GM21529 (cell line): Measurements from ENCODE around the gene RTF2.
"Not testable (repeated sequence)": the region's sequence is repeated elsewhere in the genome, so short reads cannot be mapped to it uniquely, and the experiment has no call there.

Experiments used
- ATAC-seq: cut with Tn5 transposase; IDR thresholded peaks from one replicate; pipeline ENCODE4 v1.9.1; 2021; ENCODE audit not compliant: unreplicated experiment

The RTF2 gene

DNA sequence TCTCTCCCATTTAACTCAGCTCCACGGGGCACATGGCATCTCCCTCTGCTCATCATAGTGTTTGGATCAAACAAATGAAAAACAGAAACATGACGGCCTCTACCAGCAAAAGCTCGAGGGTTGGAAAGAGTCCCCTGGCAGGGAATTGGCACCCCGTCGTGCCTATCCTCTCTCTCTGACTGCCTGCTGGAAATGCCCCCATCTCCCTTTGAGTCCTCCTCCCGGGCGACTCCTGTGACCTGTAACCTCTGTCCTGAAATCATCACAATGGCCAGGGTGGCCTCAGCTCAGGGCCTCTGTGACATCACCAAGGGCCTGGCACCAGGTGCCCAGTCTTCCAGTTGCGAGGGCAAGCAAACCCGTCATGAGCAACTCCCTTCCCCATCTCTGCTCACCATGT lies 64.5 kb downstream of the RTF2 start, which contains the start of gene FAM209B:
TSS of gene FAM209B (plus strand) at position 301 of the 400 bp plus-strand sequence. CDS start at position 397, 96 bp downstream.
- not testable (repeated sequence) for ATAC-seq

DNA sequence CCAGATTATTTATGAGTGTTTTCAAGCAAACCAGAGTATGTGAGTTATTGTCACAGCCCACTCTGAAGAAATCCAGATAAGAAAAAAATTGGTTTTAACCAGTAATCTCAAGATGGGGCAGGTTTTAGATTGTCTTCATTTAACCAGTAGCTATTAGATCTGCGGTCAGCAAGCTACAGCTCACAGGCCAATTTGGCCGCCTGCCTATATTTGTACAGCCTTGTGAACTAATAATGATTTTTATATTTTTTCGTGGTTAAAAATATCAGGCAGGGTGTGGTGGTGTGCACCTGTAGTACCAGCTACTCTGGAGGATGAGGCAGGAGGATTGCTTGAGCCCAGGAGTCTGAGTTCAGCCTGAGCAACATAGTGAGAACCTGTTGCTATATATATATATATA lies 69.6 kb downstream of the RTF2 start:
- no peak for ATAC-seq

DNA sequence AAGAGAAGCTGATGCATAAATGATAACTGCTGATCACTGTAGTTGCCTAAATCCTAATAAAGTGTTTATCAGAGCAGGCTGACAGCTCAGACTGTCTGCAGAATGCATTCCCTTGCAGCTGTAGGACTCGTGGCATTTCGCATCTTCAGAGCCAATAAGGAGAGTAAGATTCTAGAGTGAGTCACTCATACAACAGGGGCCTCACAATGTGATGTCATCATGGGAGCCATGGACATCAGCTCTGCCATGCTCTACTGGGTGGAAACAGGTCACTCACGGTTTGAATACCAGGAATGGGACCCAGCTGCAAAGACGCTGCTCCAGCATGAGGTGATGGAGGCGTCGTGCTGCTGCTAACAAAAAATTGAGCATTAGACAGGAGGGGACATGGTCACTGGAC lies 72.0 kb downstream of the RTF2 start:
- no peak for ATAC-seq

DNA sequence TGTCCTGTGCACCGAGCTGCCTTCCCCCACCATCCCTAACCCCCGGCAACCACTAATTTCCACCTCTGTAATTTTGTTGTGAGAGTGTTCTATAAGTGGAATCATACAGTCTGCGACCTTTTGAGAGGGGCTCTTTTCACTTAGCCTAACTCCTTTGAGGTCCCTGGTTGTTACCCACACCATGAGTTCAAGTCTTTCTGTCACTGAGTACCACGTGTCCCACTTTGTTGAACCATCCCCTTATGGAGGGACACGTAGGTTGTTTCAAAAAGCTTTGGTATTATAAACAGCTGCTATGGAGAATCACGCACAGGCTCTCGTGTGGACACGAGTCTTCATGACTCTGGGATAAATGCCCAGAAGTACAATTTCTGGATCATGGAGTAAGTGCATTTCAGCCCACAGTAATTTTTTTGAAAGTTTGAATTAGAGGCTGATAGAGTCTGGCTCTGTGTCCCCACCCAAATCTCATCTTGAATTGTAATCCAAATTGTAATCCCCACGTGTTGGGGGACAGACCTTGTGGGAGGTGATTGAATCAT lies 74.1 kb downstream of the RTF2 start:
- no peak for ATAC-seq

DNA sequence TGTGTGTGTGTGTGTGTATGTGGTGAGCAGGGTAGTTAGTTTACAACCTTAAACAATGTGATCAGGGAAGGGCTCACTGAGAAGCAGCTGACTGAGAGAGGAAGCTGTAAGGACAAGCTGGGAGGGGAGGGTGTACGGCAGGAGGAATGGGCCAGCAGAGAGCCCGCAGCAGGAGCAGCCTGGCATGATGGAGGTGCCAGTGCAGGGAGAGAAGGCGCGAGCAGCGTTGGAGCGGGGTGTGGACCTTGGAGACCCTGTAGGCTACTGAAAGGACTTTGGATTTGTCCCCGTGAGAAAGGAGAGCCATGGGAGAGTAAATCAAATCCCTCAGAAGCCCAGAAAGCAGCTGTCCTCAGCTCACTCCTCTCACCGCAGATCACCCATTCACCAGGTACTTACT lies 83.1 kb downstream of the RTF2 start:
- ATAC-seq: no peak

DNA sequence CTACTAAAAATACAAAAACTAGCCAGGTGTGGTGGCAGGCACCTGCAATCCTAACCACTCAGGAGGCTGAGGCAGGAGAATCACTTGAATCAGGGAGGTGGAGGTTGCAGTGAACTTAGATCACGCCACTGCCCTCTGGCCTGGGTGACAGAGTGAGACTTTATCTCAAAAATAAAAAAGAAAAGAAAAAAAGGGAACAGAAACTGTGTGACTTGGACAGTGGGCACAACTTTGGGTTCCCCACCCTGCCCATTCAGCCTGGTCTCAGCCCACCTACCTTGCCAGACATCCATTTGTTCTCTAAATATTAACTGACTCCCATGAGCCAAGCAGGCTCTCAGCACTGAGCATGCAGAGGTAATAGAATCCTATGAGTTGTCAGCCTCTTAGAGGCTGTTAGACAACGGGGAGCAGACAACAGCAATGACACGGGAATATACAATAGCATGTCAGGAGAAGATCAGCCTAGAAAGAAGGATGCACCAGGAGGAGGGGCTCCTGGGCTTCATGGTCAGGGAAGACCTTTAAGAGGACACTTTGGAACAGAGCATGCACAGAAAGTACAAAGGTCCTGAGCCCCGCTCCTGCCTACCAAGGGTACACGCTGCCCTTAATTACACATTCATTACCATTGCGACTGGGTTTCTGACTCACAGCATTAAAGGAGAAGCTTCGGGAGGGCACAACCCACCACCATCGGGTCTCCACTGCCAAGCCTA lies 84.6 kb downstream of the RTF2 start:
- no peak for ATAC-seq

DNA sequence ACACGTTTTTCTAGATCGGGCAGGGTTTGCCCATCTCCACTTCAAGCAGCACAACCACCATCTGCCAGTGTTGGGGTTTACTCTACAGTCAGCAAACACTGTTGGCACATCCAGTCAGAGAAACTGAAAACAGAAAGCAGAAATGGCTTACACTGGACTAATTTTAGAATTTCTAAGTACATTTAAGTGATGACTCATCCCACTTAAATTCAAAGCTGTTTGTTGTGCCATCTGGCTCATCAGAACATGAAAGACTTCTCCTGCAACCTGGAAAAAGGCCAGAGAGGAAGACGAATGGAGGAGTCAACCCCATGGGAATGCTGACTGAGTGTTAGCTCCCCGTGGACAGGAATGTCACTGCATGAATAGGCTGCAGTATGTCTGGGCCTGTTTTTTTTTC lies 86.4 kb downstream of the RTF2 start:
- ATAC-seq: peak; percentile 91

DNA sequence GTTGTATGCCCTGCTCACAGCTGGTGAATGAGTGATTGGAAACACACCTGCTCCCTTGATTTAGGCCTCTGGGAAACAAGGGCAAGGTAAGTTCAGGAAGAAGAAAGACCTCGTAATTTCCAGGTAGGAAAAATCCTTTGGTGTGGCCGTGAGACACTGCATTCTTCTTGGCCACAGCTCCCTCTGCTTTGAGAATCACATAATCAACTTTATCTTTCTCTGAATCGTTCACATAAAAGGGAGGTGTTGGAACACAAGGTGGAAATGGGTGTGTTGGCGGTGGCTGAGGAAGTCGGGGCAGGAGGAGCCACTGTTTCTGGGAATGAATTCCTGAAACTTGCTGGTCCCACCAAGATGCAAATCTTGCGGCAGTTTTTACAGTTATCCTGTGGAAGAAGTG lies 90.5 kb downstream of the RTF2 start:
- ATAC-seq: no peak

DNA sequence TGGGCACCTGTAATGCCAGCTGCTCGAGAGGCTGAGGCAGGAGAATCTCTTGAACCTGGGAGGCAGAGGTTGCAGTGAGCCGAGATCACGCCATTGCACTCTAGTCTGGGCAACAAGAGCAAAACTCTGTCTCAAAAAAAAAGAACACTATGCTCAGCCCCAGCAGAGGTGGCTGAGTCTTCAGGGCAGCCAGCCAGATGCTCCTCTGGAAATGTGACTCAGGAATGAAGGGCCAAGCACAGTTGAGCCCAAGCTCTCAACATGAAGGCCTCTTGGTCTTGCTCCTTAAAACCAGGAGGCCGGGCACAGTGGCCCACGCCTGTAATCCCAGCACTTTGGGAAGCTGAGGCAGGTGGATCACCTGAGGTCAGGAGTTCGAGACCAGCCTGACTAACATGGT lies 96.1 kb downstream of the RTF2 start:
- not testable (repeated sequence) for ATAC-seq

DNA sequence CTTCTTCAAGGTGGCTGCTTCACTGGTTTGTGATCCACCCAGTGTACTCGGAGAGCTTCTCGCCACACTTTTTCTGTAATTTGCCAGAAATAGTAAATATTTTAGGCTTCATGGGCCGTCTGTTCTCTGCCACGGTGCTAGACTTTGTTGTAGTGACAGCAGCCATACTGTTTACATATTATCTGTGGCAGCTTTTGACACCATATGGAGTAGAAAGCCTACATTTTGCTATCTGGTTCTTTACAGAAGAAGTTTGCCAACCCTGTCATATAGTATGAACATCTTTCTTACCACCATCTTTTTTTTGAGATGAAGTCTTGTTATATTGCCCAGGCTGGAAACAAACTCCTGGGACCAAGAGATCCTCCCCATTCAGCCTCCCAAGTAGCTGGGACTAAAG lies 97.1 kb downstream of the RTF2 start:
- ATAC-seq: no peak

DNA sequence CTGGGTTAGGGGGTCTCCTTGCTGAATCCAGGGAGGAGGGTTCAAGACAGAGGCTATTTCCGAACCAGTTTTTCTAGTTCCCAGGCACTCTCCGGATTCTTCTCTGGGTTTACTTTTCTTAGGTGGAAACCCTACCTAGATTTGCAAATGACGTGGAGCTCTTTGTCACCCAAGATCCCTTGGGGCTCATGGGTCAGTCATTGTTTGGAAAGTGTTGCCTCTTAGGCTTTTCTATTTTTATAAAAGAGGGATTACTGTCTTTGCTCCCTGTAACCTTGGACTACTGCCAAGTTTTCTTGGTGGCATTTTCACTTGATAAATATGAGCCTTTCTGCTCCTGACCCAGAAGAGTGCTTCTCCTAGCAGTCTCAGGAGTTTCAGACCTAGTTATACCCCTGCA lies 98.2 kb downstream of the RTF2 start:
- ATAC-seq: no peak
